GM12873 (cell line): ENCODE measurements around the gene NCAPG.

Source experiments
- TF ChIP-seq, protein P1 (sequence below): IDR thresholded peaks from 2 replicates; pipeline ENCODE4 v1.5.1; 2012; ENCODE audit warnings: low read depth, mild to moderate bottlenecking, moderate library complexity, low read length, control low read depth; ENCODE audit not compliant: insufficient read depth; ENCODE audit errors: missing control alignments

NCAPG gene

DNA sequence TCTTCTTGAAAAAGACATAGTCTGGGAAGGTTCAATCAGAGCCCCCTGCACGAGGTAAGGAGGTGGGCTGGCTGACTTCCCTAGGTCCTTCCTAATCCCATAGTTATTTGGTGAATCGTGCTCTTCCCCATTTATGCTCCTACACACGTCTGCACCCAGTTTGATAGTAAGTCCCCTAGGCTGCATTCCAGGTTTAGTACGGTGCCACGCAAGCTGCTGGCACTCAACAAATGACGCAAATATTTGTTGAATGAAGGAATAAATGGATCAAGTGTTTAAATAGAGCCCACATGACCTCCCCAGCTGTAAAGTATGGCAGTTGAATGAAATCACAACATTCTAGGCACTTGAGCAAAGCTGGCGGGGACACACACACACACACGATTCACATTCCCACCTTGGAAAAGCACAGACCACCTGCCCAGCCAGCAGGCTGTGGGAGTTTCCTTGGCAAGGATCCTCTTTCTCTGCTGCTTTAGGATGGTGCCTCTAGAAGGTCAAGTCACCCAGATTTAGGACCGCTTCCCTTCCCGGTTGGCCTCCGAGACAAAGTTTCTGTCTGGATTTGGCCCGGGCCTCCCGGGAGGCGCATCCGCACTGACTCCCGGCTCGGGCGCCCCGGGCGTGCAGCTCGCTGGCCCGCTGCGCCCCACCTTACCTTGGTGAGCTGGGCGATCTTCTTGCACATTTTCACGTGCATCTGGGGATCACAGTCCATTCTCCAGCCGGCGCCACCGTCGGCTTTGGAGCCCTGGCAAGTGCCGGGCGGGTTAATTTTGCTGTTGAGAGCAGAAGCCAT lies 30.1 kb upstream of the NCAPG start:
- TF ChIP-seq, protein P1, sequence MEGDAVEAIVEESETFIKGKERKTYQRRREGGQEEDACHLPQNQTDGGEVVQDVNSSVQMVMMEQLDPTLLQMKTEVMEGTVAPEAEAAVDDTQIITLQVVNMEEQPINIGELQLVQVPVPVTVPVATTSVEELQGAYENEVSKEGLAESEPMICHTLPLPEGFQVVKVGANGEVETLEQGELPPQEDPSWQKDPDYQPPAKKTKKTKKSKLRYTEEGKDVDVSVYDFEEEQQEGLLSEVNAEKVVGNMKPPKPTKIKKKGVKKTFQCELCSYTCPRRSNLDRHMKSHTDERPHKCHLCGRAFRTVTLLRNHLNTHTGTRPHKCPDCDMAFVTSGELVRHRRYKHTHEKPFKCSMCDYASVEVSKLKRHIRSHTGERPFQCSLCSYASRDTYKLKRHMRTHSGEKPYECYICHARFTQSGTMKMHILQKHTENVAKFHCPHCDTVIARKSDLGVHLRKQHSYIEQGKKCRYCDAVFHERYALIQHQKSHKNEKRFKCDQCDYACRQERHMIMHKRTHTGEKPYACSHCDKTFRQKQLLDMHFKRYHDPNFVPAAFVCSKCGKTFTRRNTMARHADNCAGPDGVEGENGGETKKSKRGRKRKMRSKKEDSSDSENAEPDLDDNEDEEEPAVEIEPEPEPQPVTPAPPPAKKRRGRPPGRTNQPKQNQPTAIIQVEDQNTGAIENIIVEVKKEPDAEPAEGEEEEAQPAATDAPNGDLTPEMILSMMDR, result no peak

DNA sequence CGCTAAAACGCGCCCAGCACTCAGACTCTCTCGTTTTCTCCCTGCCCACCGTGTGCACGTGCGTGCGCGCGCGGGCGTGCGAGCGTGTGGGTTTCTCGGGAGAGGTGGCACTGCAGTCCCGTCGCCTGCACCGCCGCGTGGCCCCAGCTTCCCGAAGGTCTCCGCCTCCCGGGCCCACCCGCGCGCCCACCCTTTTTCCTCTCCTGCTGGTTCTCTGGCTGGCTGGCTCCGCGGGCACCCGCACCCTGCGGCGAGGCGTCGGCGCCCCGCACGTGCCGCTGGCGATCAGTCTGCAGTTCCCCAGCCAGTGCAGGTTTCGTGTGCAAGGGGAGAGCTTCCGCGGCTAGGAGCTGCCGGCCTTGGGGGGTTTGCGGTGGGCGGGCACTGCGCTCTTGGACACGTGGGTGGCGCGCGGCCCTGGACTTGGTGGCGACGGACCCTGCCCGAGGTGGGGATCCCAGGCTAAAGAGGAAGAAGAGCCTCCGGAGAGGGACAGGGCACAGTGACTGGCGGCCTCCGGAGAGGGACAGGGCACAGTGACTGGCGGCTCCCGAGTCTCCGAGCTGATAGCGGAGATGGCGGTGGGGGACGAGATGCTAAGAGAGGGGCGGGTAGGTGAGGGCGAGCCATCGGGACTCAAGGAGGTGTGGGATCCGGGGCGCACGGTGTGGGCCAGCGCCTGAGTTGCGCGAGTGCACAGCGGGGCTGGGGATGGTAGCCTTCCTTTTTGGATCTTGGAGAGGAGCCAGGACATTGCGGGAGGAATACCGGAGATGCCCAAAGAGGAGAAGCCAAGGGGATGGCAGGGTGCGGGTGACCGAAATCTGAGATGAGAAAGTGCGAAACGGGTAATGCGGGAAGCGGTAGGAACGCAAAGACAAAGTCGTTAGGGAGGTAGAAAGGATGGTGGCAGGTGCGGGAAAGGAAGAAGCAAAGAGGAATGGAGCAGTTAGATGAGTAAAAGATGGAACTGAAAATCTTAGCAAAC lies 29.2 kb upstream of the NCAPG start, which contains the start of gene FAM184B:
FAM184B (minus strand) TSS at position 322 of the 988 bp plus-strand sequence. CDS start 322 bp downstream, outside the sequence.
- TF ChIP-seq, protein P1, result no peak

DNA sequence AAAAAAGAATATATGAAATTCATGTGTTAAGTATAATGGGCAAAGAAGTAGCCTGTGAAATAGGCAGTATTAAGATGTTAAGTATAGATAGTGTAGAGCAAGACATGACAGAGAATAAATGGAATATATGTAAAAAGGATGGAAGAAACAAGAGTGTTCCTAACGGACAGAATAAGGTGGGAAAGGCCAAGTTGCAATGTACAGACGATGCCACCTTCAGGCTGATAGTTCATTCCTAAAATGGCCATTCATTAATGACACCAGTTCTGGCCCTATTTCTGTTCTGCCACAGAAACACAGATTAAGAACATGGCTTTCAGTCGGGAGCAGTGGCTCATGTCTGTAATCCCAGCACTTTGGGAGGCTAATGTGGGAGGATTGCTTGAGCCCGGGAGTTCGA lies 24.9 kb upstream of the NCAPG start:
- TF ChIP-seq, protein P1, result no peak

DNA sequence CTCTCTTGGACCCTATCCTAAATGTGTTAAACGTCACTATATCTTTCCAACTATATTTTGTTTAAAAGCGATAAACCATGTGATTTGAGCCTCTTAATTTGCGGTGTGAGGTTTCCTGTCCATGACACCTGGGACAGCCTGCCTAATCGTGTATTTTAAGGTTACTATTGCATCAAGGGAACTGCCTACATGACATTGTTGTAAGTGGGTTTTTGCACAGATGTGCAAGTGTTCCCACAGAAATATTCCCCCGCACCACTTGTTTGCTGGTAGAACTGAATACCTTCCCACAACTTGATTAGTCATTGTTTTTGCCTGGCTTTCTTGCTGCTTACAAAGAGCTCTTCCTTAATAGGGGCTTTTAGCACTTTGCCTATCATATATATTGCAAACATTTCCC lies 24.2 kb upstream of the NCAPG start:
- TF ChIP-seq, protein P1, result no peak

DNA sequence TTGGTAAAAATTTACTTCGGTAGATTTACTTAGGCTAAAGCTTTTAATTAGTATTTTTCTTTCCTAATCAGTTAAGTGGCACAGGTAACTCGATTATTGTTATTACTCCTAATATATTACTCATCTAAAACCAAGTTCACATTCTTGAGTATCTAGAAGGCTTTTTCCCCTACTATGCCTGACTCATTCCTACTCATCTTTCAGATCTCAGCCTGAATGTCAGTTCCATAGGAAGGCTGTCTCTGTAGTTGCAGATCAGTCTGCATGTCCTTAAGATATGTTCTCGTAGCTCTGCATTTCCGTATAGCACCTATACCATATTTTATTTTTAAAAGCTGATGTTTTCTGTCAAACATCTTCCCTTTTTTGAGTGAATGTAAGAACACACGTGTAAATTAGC lies 23.5 kb upstream of the NCAPG start:
- TF ChIP-seq, protein P1, result no peak

DNA sequence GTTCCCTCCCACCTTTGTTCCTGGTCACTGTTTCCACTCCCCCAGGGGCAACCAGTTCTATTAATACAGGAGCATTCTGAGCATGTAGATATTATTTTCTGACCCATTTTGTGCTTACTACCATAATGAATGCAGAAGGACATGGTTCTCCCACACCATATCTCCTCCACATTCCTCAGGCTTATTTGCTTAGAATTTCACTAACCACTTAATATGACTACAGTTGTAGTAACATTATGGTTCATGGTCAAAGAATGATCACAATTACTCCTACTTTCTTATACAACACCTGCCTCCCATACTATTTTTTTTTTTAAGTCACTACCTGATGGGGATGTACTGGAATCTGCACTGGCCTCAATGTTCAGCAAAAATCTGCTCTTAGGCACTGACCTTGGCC lies 21.8 kb upstream of the NCAPG start:
- TF ChIP-seq, protein P1, result no peak

DNA sequence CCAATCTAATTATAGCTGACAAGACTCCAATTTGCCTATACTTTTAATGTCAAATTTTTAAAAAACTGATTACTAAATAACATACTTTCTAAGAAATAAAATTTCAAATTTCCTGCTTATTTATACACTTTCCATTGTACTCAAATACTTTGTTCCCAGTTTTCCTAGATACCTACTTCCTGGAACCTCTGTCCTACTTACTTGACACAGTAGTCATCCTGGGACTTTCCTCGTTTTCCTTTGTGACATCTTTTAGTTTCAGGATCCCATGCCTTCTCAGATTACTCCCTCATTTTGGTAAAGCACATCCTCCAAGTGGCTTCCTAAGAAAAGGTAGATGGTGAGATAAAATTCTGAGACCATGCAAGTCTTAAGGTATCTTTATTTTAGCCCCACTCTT lies 16.0 kb upstream of the NCAPG start:
- TF ChIP-seq, protein P1, result no peak
